ENCODE results near the gene SUSD1.
A peak's percentile ranks its signal among the peaks of the same experiment; 100 is the strongest.

SUSD1 gene

DNA sequence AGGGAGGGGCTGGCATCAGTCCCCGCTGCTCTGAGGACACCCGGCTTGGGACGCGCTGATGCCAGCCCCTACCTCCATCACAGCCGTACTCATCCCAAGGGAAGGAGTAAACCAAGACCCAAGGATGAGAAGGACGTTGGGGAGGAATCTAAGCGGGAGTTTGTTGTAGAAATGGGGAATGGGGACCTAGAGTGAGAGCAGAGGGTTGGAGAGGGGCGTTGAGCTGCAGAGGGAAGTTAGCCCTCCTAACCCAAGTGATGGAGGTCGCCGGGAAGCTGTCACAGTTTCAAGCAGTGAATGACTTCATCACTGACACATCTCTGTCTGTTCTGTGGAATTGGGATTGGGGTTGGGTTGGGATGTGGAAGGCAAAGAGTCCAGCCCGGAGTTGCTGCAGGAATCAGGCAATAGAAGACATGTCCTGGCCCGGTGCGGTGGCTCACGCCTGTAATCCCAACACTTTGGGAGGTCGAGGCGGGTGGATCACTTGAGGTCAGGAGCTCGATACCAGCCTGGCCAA lies 759 bp upstream of the SUSD1 start:
- H3K4me3 ChIP-seq (ENCODE audit: low read depth, low read length): peak overlapping the region; percentile 47
- in situ Hi-C loops (cut with HindIII; ENCODE audit: low sequenced_read_pairs): no loop called here
- DNase-seq (ENCODE audit: low read depth, low spot score): no peak
- TF ChIP-seq, protein P1, sequence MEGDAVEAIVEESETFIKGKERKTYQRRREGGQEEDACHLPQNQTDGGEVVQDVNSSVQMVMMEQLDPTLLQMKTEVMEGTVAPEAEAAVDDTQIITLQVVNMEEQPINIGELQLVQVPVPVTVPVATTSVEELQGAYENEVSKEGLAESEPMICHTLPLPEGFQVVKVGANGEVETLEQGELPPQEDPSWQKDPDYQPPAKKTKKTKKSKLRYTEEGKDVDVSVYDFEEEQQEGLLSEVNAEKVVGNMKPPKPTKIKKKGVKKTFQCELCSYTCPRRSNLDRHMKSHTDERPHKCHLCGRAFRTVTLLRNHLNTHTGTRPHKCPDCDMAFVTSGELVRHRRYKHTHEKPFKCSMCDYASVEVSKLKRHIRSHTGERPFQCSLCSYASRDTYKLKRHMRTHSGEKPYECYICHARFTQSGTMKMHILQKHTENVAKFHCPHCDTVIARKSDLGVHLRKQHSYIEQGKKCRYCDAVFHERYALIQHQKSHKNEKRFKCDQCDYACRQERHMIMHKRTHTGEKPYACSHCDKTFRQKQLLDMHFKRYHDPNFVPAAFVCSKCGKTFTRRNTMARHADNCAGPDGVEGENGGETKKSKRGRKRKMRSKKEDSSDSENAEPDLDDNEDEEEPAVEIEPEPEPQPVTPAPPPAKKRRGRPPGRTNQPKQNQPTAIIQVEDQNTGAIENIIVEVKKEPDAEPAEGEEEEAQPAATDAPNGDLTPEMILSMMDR (IDR thresholded peaks at IDR 0.05; ENCODE audit: low read depth, low read length): no peak

DNA sequence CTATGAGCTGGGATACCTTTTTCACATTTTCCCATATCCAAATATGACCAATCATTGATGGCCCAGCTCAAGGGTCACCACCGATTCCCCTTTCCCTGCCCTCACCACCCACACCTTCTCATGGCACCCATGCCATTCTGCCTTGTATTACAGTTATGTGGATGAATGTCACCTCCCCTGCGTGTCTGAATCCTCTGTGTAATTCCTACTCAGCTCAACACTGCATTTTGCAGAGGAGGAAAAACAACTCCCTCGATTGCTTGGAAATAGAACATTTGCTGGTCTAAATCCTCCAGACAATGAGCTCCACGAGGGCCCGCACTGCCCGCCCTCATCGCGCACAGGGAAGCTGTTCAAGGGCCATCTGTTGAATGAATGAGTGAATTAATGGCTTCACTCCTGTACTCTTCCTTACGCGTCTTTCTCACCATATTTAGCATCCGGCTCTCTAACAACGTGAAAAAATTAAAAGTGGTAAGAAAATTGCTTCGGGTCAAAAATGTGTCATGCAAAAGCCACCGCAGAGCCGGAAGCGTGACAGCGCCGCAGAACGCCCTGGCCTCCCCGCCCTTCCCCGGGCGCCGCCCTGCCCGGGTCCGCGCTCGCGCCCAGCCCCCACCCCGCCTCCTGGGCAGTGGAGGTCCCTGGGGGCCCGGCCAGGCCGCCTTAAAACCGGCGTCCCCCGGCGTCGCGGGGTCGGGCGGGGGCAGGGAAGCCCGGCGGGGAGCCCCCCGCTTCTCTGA lies 704 bp downstream of the SUSD1 start:
- peak; percentile 17 for DNase-seq (ENCODE audit: low read depth, low spot score)
- TF ChIP-seq, protein P1 (IDR thresholded peaks at IDR 0.05; ENCODE audit: low read depth, low read length): no peak
- in situ Hi-C loops (cut with HindIII; ENCODE audit: low sequenced_read_pairs): no loop called here
- peak overlapping the region; percentile 47 for H3K4me3 ChIP-seq (ENCODE audit: low read depth, low read length)

DNA sequence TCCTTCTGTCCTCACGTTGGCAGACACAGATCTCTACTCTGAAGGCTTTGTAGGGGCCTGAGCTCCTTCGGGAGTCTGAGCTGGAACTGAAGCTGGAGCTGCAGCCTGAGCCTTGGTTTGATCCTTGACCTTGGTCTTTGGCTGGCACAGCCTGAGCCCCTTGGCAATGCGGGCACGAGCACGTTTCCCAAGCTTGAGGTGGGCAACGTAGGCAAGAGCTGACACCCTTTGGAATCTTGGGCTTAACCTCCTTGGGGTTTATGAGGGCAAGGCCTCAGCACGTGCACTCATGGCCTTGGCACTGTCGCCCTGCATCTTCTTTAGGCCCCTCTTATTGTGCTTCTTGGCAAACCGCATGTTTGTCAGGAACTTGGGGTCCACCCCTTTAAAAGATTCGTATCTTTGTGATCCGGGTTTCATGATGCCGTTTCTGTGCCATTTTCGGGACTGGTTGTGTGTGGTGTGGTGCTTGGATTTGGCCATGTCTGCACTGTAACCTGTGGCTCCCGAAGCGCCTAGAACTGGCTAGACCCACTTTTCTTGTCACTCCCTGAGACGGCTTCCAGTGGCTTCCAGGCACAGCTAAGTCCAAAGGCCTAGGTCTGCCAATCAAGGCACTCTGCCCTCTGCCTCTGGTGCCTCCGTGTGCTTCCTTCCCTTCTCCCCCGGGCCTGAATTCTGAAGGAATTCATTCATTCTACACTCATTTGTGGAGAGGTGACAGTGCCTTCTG lies 1.4 kb downstream of the SUSD1 start:
- DNase-seq (ENCODE audit: low read depth, low spot score): no peak
- in situ Hi-C loops (cut with HindIII; ENCODE audit: low sequenced_read_pairs): no loop called here
- no peak overlapping the region for H3K4me3 ChIP-seq (ENCODE audit: low read depth, low read length)
- TF ChIP-seq, protein P1 (IDR thresholded peaks at IDR 0.05; ENCODE audit: low read depth, low read length): no peak

DNA sequence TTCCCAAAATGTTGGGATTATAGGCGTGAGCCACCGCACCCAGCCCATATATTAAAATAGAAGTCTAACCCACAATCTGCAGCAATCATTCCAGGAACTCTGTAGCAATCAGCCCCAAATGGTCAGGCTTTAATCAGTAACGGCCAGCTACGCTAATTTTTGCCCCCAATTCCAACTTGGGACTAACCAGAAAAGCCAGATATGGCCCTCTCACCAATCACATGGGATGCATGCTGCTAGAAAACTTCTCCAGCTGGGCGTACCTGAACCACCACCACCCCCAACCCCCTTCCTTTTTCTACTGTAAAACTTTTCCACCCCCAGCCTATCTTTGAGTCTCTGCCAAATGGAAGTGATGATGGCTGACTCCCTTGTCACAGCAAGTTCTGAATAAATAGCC lies 4.1 kb downstream of the SUSD1 start:
- H3K4me3 ChIP-seq (ENCODE audit: low read depth, low read length): no peak overlapping the region
- in situ Hi-C loops (cut with HindIII; ENCODE audit: low sequenced_read_pairs): no loop called here
- TF ChIP-seq, protein P1 (IDR thresholded peaks at IDR 0.05; ENCODE audit: low read depth, low read length): no peak
- DNase-seq (ENCODE audit: low read depth, low spot score): no peak

DNA sequence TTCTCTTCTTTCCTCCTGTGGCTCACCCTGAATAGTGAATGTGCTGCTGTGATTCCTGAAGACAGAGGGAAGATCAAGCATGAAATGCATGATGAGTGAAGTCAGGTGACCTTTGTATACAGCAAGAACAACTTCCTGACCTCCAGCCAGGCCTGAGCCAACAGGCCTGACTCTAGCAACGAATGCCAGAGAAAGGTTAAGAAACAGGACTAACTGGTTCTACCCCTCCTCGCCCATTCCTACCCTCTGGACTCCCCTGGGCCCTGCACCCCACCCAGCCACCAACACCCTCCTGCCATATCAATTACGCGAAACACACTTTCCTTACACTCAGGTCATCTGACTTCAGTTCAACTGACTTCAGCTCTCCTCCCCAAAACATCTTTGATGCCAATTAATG lies 4.9 kb downstream of the SUSD1 start:
- DNase-seq (ENCODE audit: low read depth, low spot score): no peak
- TF ChIP-seq, protein P1 (IDR thresholded peaks at IDR 0.05; ENCODE audit: low read depth, low read length): no peak
- in situ Hi-C loops (cut with HindIII; ENCODE audit: low sequenced_read_pairs): no loop called here

DNA sequence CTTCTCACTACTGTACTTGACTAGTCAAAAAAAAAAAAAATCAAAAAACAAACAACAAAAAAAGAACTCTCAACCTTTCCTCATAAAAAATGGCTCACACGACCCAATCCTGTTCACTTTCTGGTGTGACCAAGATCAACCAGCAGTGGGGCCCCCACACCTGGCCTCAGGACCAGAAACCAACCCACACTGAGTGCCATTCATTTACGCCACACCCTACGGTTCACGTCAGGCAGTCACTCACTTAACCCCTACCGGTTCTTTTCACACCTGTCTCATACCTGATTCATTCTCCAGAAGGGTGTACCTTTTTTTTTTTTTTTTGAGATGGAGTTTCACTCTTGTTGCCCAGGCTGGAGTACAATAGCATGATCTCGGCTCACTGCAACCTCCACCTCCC lies 5.7 kb downstream of the SUSD1 start:
- DNase-seq (ENCODE audit: low read depth, low spot score): no peak
- TF ChIP-seq, protein P1 (IDR thresholded peaks at IDR 0.05; ENCODE audit: low read depth, low read length): no peak
- no peak overlapping the region for H3K4me3 ChIP-seq (ENCODE audit: low read depth, low read length)
- in situ Hi-C loops (cut with HindIII; ENCODE audit: low sequenced_read_pairs): no loop called here

More for the DNA sequence above, 4.9 kb downstream of the SUSD1 start:
- no peak overlapping the region for H3K4me3 ChIP-seq (ENCODE audit: low read depth, low read length)
